NCI-H187 (cell line): ENCODE measurements around the gene TBXA2R.
"Not testable (repeated sequence)": the region's sequence is repeated elsewhere in the genome, so short reads cannot be mapped to it uniquely, and the experiment has no call there.

Experiments
- DNase-seq, 2 experiments: peaks; one replicate each; lab custom pipeline; 2025; lab: John Stamatoyannopoulos, UW

Gene TBXA2R

GRCh38 chr19:3605361-3605760 is 1.3 kb downstream of the TBXA2R start:
- DNase-seq = no peak

- DNase-seq = no peak
Observed at GRCh38 chr19:3604987-3605343, 1.7 kb downstream of the TBXA2R start.

GRCh38 chr19:3604227-3604986 is 2.3 kb downstream of the TBXA2R start:
- DNase-seq = no peak

GRCh38 chr19:3603121-3603811 is 3.4 kb downstream of the TBXA2R start:
- no peak for DNase-seq

GRCh38 chr19:3601021-3601420 is 5.7 kb downstream of the TBXA2R start:
- no peak for DNase-seq

- DNase-seq = no peak
Observed at GRCh38 chr19:3599776-3600187, 6.9 kb downstream of the TBXA2R start.

- DNase-seq = no peak
Observed at GRCh38 chr19:3595521-3596061, 11.1 kb downstream of the TBXA2R start.

GRCh38 chr19:3593156-3593555 is 13.5 kb downstream of the TBXA2R start:
- DNase-seq = no peak

- DNase-seq = no peak
Observed at GRCh38 chr19:3591876-3592613, 14.6 kb downstream of the TBXA2R start.

- no peak for DNase-seq
Observed at GRCh38 chr19:3590991-3591659, 15.6 kb downstream of the TBXA2R start.

GRCh38 chr19:3589949-3590348 is 16.7 kb downstream of the TBXA2R start:
- DNase-seq = no peak

GRCh38 chr19:3589439-3589838 is 17.2 kb downstream of the TBXA2R start:
- no peak for DNase-seq

GRCh38 chr19:3586707-3587346 is 19.8 kb downstream of the TBXA2R start:
- no peak for DNase-seq

GRCh38 chr19:3586127-3586626 is 20.5 kb downstream of the TBXA2R start:
- no peak for DNase-seq

- DNase-seq = no peak
Observed at GRCh38 chr19:3585301-3586126, 21.2 kb downstream of the TBXA2R start, which contains the start of gene GIPC3. GIPC3 (plus strand) TSS chr19:3585478; CDS start chr19:3585598, 120 bp downstream.

GRCh38 chr19:3584036-3584802 is 22.5 kb downstream of the TBXA2R start:
- not testable (repeated sequence) for DNase-seq

- not testable (repeated sequence) for DNase-seq
Observed at GRCh38 chr19:3581792-3582191, 24.9 kb downstream of the TBXA2R start.

- DNase-seq = no peak
Observed at GRCh38 chr19:3580156-3580934, 26.3 kb downstream of the TBXA2R start.

- no peak for DNase-seq
Observed at GRCh38 chr19:3578390-3578789, 28.3 kb downstream of the TBXA2R start.
